ENCODE data around the gene BRI3BP. TPM values are rescaled to one million over a fixed set of nuclear protein-coding genes. Genes with fewer than 3 reads are reported as not detected.
"Not testable (repeated sequence)": the region's sequence is repeated elsewhere in the genome, so short reads cannot be mapped to it uniquely, and the experiment has no call there.

The BRI3BP gene
- total RNA-seq, 1 donor from 2014 or later, result 4.4 TPM

GRCh38 chr12:125023065-125023464 lies 29.6 kb downstream of the BRI3BP start:
- Histone ChIP-seq H3K9me3 (no peaks in the 10 kb centered on the region), H3K27ac (no peak overlapping the region), H3K36me3 (no peaks in the 10 kb centered on the region), H3K4me3 (no peak overlapping the region), H3K27me3 (no peaks in the 10 kb centered on the region), H3K4me1 (no peaks in the 10 kb centered on the region)
- TF ChIP-seq POLR2A (IDR thresholded peaks at IDR 0.05), result no peak
- TF ChIP-seq CTCF (IDR thresholded peaks at IDR 0.05), result no peak
- TF ChIP-seq POLR2AphosphoS5 (IDR thresholded peaks at IDR 0.05; ENCODE audit: insufficient read depth in 1 of 2, low read depth in 1 of 2), result no peak
- no peak for DNase-seq (ENCODE audit: extremely low spot score in 2 of 2)
- intact Hi-C loops (cut with DNase I), result no loop called here

GRCh38 chr12:125024949-125025563 lies 31.6 kb downstream of the BRI3BP start:
- no peak overlapping the region for H3K4me3 ChIP-seq

GRCh38 chr12:125025606-125026235 lies 32.3 kb downstream of the BRI3BP start:
- no peak overlapping the region for H3K27ac ChIP-seq
- H3K4me1 ChIP-seq, result no peaks in the 10 kb centered on the region
- H3K9me3 ChIP-seq, result no peaks in the 10 kb centered on the region
- H3K36me3 ChIP-seq, result no peaks in the 10 kb centered on the region
- H3K4me3 ChIP-seq, result no peak overlapping the region
- H3K27me3 ChIP-seq, result no peaks in the 10 kb centered on the region
- no peak for DNase-seq (ENCODE audit: extremely low spot score in 2 of 2)
- TF ChIP-seq POLR2AphosphoS5 (IDR thresholded peaks at IDR 0.05; ENCODE audit: insufficient read depth in 1 of 2, low read depth in 1 of 2) (no peak), CTCF (IDR thresholded peaks at IDR 0.05) (no peak), POLR2A (IDR thresholded peaks at IDR 0.05) (no peak)
- intact Hi-C loops (cut with DNase I), result no loop called here

More at GRCh38 chr12:125024949-125025563, 31.6 kb downstream of the BRI3BP start:
- Histone ChIP-seq H3K27ac (no peak overlapping the region), H3K9me3 (no peaks in the 10 kb centered on the region), H3K36me3 (no peaks in the 10 kb centered on the region), H3K27me3 (no peaks in the 10 kb centered on the region), H3K4me1 (no peaks in the 10 kb centered on the region)
- intact Hi-C loops (cut with DNase I), result no loop called here
- TF ChIP-seq POLR2AphosphoS5 (IDR thresholded peaks at IDR 0.05; ENCODE audit: insufficient read depth in 1 of 2, low read depth in 1 of 2) (no peak), POLR2A (IDR thresholded peaks at IDR 0.05) (no peak), CTCF (IDR thresholded peaks at IDR 0.05) (no peak)
- DNase-seq (ENCODE audit: extremely low spot score in 2 of 2), result no peak

GRCh38 chr12:125028106-125028505 lies 34.7 kb downstream of the BRI3BP start:
- Histone ChIP-seq H3K4me3 (no peak overlapping the region), H3K4me1 (no peaks in the 10 kb centered on the region), H3K36me3 (no peaks in the 10 kb centered on the region), H3K27ac (no peak overlapping the region), H3K9me3 (no peaks in the 10 kb centered on the region), H3K27me3 (no peaks in the 10 kb centered on the region)
- intact Hi-C loops (cut with DNase I), result no loop called here
- DNase-seq (ENCODE audit: extremely low spot score in 2 of 2), result no peak
- TF ChIP-seq CTCF (IDR thresholded peaks at IDR 0.05) (no peak), POLR2AphosphoS5 (IDR thresholded peaks at IDR 0.05; ENCODE audit: insufficient read depth in 1 of 2, low read depth in 1 of 2) (no peak), POLR2A (IDR thresholded peaks at IDR 0.05) (no peak)

- no peak for DNase-seq (ENCODE audit: extremely low spot score in 2 of 2)
- TF ChIP-seq POLR2AphosphoS5 (IDR thresholded peaks at IDR 0.05; ENCODE audit: insufficient read depth in 1 of 2, low read depth in 1 of 2) (no peak), CTCF (IDR thresholded peaks at IDR 0.05) (no peak), POLR2A (IDR thresholded peaks at IDR 0.05) (no peak)
- Histone ChIP-seq H3K27me3 (no peaks in the 10 kb centered on the region), H3K4me3 (no peak overlapping the region), H3K4me1 (no peaks in the 10 kb centered on the region), H3K27ac (no peak overlapping the region), H3K9me3 (no peaks in the 10 kb centered on the region), H3K36me3 (no peaks in the 10 kb centered on the region)
- intact Hi-C loops (cut with DNase I), result no loop called here
These were observed 36.4 kb downstream of the BRI3BP start for GRCh38 chr12:125029761-125030358.

GRCh38 chr12:125031471-125031870 lies 38.0 kb downstream of the BRI3BP start:
- H3K4me3 ChIP-seq; DNase-seq (ENCODE audit: extremely low spot score in 2 of 2); intact Hi-C loops (cut with DNase I); H3K27ac ChIP-seq; H3K36me3 ChIP-seq; H3K4me1 ChIP-seq; H3K9me3 ChIP-seq; H3K27me3 ChIP-seq: not testable (repeated sequence)
